ENCODE data around the gene TPM2.
"Not testable (repeated sequence)": the region's sequence is repeated elsewhere in the genome, so short reads cannot be mapped to it uniquely, and the experiment has no call there.

The TPM2 gene

DNA sequence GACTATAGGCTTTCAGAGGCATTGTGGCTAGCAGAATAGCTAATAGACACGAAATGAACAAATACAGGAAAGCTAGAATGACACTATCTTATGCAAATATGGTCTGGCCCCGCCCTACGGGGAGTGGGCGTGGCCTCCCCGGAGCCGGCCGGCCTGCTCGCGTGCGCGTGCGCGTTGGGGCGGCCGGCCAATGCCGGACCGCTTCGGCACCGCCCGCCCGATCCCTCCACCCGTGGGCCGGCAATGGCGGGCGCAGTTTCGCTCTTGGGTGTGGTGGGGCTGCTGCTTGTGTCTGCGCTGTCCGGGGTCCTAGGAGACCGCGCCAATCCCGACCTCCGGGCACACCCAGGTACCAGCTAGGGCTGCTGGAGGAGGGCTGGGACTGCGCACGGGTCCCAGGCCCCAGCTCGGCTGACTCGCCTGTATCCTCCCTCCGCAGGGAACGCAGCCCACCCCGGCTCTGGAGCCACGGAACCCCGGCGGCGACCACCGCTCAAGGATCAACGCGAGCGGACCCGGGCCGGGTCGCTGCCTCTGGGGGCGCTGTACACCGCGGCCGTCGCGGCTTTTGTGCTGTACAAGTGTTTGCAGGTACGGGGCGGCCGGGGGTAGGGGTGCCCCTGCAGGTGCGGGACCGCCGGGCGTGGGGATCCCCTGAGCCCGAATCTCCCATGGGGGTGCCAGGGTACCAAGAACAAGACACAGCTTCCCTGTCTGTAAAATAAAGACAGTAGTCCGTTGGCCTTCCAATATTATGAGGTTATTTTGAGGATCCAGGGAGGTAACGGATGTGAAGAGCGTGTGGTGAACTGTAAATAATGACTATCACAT lies 31.4 kb downstream of the TPM2 start, which contains the start of gene CCDC107:
CCDC107 (plus strand) TSS at position 156 of the 831 bp plus-strand sequence; CDS start at position 244, 88 bp downstream.
- in situ Hi-C loops (cut with MboI; ENCODE audit: low sequenced_read_pairs) = no loop called here

GRCh38 chr9:35657546-35658136 lies 32.1 kb downstream of the TPM2 start, which contains the start of gene RMRP:
Gene RMRP (minus strand): TSS chr9:35658019.
- in situ Hi-C loops (cut with MboI; ENCODE audit: low sequenced_read_pairs) = no loop called here

- in situ Hi-C loops (cut with MboI; ENCODE audit: low sequenced_read_pairs) = no loop called here
Observed at GRCh38 chr9:35656831-35657545, 32.7 kb downstream of the TPM2 start.

DNA sequence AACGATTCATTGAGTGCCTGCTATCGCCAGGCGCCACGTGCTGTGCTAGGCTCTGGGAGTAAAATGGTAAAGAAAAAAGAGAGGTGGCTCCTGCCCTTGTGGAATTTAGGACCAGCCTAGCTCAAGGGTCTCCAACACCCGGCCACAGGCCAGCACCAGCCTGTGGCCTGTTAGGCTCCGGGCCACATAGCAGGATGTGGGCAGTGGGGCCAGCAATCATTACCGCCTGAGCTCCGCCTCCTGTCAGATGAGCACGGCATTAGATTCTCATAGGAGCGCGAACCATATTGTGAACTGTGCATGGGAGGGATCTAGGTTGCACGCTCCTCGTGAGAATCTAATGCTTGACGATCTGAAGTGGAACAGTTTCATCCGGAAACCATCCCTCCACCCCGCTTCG lies 33.4 kb downstream of the TPM2 start:
- in situ Hi-C loops (cut with MboI; ENCODE audit: low sequenced_read_pairs) = no loop called here

- in situ Hi-C loops (cut with MboI; ENCODE audit: low sequenced_read_pairs) = no loop called here
Observed at GRCh38 chr9:35653611-35654010, 36.1 kb downstream of the TPM2 start.

- in situ Hi-C loops (cut with MboI; ENCODE audit: low sequenced_read_pairs) = no loop called here
Observed at GRCh38 chr9:35652829-35653209, 36.9 kb downstream of the TPM2 start.

DNA sequence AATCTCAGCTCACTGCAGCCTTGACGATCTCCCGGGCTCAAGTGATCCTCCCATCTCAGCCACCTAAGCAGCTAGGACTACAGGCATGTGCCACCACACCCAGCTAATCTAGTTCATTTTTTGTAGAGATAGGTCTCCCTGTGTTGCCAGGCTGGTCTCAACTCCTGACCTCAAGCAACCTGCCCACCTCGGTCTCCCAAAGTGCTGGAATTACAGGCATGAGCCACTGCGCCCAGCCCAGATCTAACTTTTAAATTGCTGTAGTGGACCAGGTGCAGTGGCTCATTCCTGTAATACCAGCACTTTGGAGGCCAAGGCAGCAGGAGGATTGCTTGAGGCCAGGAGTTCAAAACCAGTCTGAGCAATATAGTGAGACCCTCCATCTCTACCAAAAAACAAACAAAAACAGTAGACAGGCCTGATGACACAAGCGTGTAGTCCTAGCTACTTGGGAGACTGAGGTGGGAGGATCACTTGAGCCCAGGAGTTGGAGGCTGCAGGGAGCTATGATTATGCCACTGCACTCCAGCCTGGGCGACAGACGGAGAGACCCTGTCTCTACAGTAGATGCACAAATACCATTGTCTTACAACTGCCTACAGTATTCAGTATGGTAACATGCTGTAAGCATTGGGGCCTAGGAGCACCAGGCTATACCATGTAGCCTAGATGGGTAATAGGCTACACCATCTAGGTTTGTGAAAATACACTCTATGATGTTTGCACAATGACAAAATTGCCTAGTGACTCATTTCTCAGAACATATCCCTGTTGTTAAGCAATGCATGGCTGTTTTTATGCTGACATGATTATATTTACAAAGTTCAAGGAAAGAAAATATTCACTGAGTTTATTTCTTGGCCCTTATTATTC lies 37.5 kb downstream of the TPM2 start:
- in situ Hi-C loops (cut with MboI; ENCODE audit: low sequenced_read_pairs) = no loop called here

DNA sequence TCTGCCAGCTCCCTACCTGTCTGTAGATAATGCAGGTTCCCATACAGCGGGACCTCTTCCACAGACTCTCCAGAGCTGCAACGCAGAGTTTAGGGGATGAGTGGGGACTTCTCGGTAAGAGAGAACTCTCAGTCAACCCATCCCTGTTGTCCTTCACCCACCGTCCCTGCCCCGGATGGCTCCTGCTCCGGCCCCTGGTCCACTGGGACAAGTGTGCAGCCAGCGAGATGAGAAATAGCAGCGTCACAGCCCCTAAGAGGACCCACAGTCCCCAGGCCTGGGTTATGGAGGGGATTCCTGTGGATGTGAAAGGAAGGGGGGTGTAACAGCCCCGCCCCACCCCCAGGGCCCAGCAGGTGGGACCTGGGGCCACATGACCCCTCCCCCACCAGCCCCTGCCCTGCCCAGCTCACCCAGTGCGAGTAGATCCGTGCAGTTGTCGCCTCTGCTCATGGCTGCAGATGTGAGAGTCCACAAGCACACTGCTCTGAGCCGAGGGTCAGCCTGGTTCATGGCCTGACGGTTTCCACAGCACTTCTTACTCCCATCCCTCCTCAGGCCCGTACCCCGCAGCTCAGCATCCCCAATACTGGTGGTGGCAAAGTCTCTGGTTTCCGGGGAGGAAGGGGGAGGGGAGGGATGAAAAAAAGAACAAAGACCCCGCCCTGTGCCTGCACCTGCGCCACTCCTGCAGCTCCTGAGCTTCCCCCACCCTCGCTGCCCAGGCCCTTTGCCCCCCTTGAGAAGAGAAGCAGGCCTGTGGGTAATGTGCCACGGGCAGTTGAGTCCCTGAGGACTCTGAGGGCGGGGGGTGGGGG lies 39.2 kb downstream of the TPM2 start, which contains the start of gene SIT1:
SIT1 (minus strand) TSS at position 591 of the 818 bp plus-strand sequence; CDS start at position 513, 78 bp downstream.
- in situ Hi-C loops (cut with MboI; ENCODE audit: low sequenced_read_pairs) = no loop called here

- in situ Hi-C loops (cut with MboI; ENCODE audit: low sequenced_read_pairs) = no loop called here
Observed at GRCh38 chr9:35649431-35650340, 40.0 kb downstream of the TPM2 start.

DNA sequence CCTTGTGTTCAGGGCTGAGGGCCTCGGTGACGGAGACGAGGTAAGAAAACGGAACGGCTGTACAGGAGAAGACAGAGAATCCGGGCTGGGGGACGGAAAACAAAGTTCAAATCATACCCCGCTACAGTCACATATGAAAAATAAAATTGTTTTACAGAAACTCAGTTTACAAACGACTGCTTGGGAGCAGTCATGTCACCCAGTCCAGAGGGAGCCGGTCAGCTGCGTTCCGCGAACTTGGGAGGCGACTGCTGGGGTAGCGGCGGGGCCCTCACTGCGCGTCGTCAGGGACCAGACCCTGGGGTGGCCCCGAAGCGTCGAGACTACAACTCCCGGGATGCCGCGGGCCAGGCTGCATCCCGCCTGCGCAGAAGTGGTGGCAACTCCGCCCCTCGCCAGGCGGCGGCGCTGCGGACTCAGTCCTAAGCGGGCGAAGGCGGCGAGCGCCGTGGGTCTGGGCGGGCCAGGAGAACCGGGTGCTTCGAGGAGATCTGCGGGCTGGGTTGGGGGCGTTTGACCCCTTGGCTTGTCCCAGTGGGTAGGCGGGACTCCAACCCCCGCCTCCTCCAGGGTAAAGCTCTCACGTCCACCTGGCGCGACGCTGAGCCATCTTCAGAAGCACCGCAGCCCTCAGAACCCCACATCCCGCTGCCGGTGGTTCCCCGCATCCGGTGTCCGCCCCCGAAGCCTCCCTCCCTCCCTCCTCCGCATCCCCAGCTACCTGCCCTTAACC lies 43.0 kb downstream of the TPM2 start:
- in situ Hi-C loops (cut with MboI; ENCODE audit: low sequenced_read_pairs) = no loop called here

GRCh38 chr9:35646153-35646532 lies 43.6 kb downstream of the TPM2 start:
- in situ Hi-C loops (cut with MboI; ENCODE audit: low sequenced_read_pairs) = no loop called here

DNA sequence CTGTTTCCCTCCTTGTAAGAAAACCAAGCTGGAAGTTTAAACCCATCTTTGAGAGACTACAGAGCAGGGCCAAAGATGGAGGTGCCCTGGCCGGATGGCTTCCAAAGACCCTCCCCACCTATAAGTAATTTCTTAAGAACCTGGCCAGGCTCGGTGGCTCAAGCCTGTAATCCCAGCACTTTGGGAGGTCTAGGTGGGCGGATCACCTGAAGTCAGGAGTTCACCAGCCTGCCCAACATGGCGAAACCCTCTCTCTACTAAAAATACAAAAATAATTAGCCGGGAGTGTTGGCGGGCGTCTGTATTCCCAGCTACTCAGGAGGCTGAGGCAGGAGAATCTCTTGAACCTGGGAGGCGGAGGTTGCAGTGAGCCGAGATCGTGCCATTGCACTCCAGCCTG lies 44.0 kb downstream of the TPM2 start:
- in situ Hi-C loops (cut with MboI; ENCODE audit: low sequenced_read_pairs) = not testable (repeated sequence)

- in situ Hi-C loops (cut with MboI; ENCODE audit: low sequenced_read_pairs) = no loop called here
Observed at GRCh38 chr9:35643046-35643445, 46.7 kb downstream of the TPM2 start.

GRCh38 chr9:35641478-35641877 lies 48.2 kb downstream of the TPM2 start:
- in situ Hi-C loops (cut with MboI; ENCODE audit: low sequenced_read_pairs) = not testable (repeated sequence)

- in situ Hi-C loops (cut with MboI; ENCODE audit: low sequenced_read_pairs) = not testable (repeated sequence)
Observed at GRCh38 chr9:35640431-35640830, 49.3 kb downstream of the TPM2 start.

DNA sequence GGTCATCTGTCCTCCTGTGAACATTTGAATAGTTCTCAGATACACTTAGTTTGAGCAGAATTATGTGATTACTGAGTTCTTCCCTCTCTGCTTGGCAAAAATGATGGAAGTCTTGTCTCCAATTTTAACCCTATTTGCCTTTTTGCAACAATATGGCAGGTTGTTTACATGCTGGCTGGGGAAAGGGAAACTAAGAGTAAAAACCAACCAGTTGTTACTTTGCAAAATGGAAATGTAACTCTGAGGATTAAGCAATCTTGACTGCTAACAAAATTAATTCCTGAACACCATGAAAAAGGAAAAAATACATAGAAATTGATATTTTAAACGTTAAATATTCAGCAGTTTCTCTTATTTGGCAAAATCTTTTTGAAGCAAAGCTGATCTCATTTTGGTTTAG lies 50.1 kb downstream of the TPM2 start:
- in situ Hi-C loops (cut with MboI; ENCODE audit: low sequenced_read_pairs) = no loop called here

GRCh38 chr9:35639225-35639624 lies 50.5 kb downstream of the TPM2 start:
- in situ Hi-C loops (cut with MboI; ENCODE audit: low sequenced_read_pairs) = not testable (repeated sequence)

- in situ Hi-C loops (cut with MboI; ENCODE audit: low sequenced_read_pairs) = not testable (repeated sequence)
Observed at GRCh38 chr9:35638751-35639150, 51.0 kb downstream of the TPM2 start.

Measured in HL-60/S4 treated with retinoic acid at 250 ng/mL for 4 days and 3 days (cell line).